HCT116 (cell line): Measurements from ENCODE around the gene COQ8B. TPM values are rescaled to one million over a fixed set of nuclear protein-coding genes. Genes with fewer than 3 reads are reported as not detected.
"Not testable (repeated sequence)": the region's sequence is repeated elsewhere in the genome, so short reads cannot be mapped to it uniquely, and the experiment has no call there.

ENCODE experiments used
- ATAC-seq: fragments of 200-7000 bp; cut with Tn5 transposase; 2 replicates; pipeline ENCODE4 v1.9.1; 2020; ENCODE audit warnings: mild to moderate bottlenecking, moderate library complexity
- BruUV-seq: library from RNA; stranded (reverse); fragments of 400-500 nt; replicated peaks from 2 replicates; lab custom pipeline; 2021; lab: Mats Ljungman, UMichigan
- CTCF ChIA-PET: fragments of 300-600 bp; sonication (Branson Sonifier 250); formaldehyde crosslinking; loops from one replicate; lab custom pipeline; 2021; ENCODE audit warnings: antibody characterized with exemption; lab: Charles Lee
- POLR2A ChIA-PET: fragments of 300-600, 350-600 bp; sonication (Branson Sonifier 250); formaldehyde crosslinking; loops from one replicate; lab custom pipeline; 2021; ENCODE audit warnings: antibody characterized with exemption; lab: Charles Lee
- RAD21 ChIA-PET, 2 experiments: fragments of 300-600 bp; sonication (Branson Sonifier 250); formaldehyde crosslinking; loops; one replicate each; lab custom pipeline; 2023; ENCODE audit warnings: low total read pairs in 2 of 2; ENCODE audit not compliant: uncharacterized antibody in 2 of 2, unreplicated experiment in 2 of 2, low non-redundant PET in 1 of 2; lab: Charles Lee
- DNase-seq: peaks from one replicate; pipeline ENCODE4 v3.0.0-alpha.2; 2010; ENCODE audit warnings: low read depth, low spot score
- H2AFZ ChIP-seq: fragments of 200-600 bp; shearing (Covaris generic), sonication (generic); 2 replicates; pipeline ENCODE4 v1.6.1; 2017; ENCODE audit warnings: low read depth, mixed run types, mixed read lengths, antibody characterized with exemption, low read length; ENCODE audit not compliant: poor library complexity, severe bottlenecking
- H3K27ac ChIP-seq: 2 replicates; pipeline ENCODE4 v1.5.1; 2012; ENCODE audit warnings: low read depth, low read length
- H3K27me3 ChIP-seq: fragments of 200-600 bp; sonication (generic); 2 replicates; pipeline ENCODE4 v1.6.1; 2016; ENCODE audit warnings: mixed run types, low read length, mixed read lengths; ENCODE audit not compliant: insufficient read depth
- H3K36me3 ChIP-seq, 2 experiments: fragments of 200-500 bp in 1 of 2; fragments of 200-600 bp in 1 of 2; sonication (Bioruptor generic) in 1 of 2; sonication (generic) in 1 of 2; 2 replicates each; pipeline versions ENCODE4 v1.5.1 to v1.6.1; 2014 to 2016; ENCODE audit warnings: low read length in 2 of 2, inconsistent platforms in 1 of 2, mixed read lengths in 1 of 2, mixed run types in 1 of 2; ENCODE audit not compliant: insufficient read depth in 2 of 2, control insufficient read depth in 1 of 2
- H3K4me1 ChIP-seq, 2 experiments: fragments of 200-600 bp in 1 of 2; sonication (generic) in 1 of 2; 2 replicates each; pipeline versions ENCODE4 v1.5.1 to v1.6.1; 2012 to 2017; ENCODE audit warnings: low read length in 2 of 2, inconsistent platforms in 1 of 2, mild to moderate bottlenecking in 1 of 2, mixed read lengths in 1 of 2, mixed run types in 1 of 2, moderate library complexity in 1 of 2; ENCODE audit not compliant: insufficient read depth in 2 of 2, control insufficient read depth in 1 of 2
- H3K4me2 ChIP-seq: fragments of 200-600 bp; sonication (generic); 2 replicates; pipeline ENCODE4 v1.6.1; 2017; ENCODE audit warnings: mixed run types, low read length, mixed read lengths
- H3K4me3 ChIP-seq, 2 experiments: fragments of 200-600 bp in 1 of 2; sonication (generic) in 1 of 2; replicated peaks in 1 of 2; 2 replicates each; pipeline ENCODE4 v1.5.1; 2011 to 2016; ENCODE audit warnings: low read length in 2 of 2, control low read depth in 1 of 2, low read depth in 1 of 2, mild to moderate bottlenecking in 1 of 2, mixed read lengths in 1 of 2, mixed run types in 1 of 2
- H3K79me2 ChIP-seq: fragments of 200-600 bp; sonication (generic); 2 replicates; pipeline ENCODE4 v1.6.1; 2017; ENCODE audit warnings: mild to moderate bottlenecking, mixed run types, low read length, moderate library complexity, mixed read lengths; ENCODE audit not compliant: insufficient read depth
- H3K9ac ChIP-seq: fragments of 200-600 bp; sonication (generic); 2 replicates; pipeline ENCODE4 v1.6.1; 2016; ENCODE audit warnings: low read length, mixed read lengths
- H3K9me2 ChIP-seq: fragments of 200-600 bp; sonication (generic), shearing (Covaris generic); 2 replicates; pipeline ENCODE4 v1.6.1; 2017; ENCODE audit warnings: mixed run types, mild to moderate bottlenecking, moderate library complexity; ENCODE audit not compliant: insufficient read depth
- H3K9me3 ChIP-seq, 2 experiments: fragments of 200-500 bp in 1 of 2; fragments of 200-600 bp in 1 of 2; sonication (Bioruptor generic) in 1 of 2; sonication (generic) in 1 of 2; 2 replicates each; pipeline ENCODE4 v1.6.1; 2014 to 2017; ENCODE audit warnings: low read length in 2 of 2, mixed read lengths in 2 of 2, inconsistent platforms in 1 of 2, low read depth in 1 of 2, mild to moderate bottlenecking in 1 of 2, mixed run types in 1 of 2, moderate library complexity in 1 of 2; ENCODE audit not compliant: control insufficient read depth in 1 of 2, insufficient read depth in 1 of 2
- H4K20me1 ChIP-seq: fragments of 200-600 bp; sonication (generic), shearing (Covaris generic); 2 replicates; pipeline ENCODE4 v1.6.1; 2017; ENCODE audit warnings: mixed run types, mild to moderate bottlenecking, moderate library complexity; ENCODE audit not compliant: insufficient read depth
- intact Hi-C: fragments of 100-400 bp; cut with micrococcal nuclease; formaldehyde crosslinking; loops from 2 replicates; pipeline ENCODE4 v1.10.0; 2022
- total RNA-seq: library from RNA; stranded (reverse); gene quantifications from one replicate; pipeline ENCODE4 v1.2.1, GENCODE V29; 2021; ENCODE audit not compliant: unreplicated experiment
- TF ChIP-seq, protein P1 (sequence below): IDR thresholded peaks from 2 replicates; pipeline ENCODE4 v1.6.1; 2012

COQ8B gene
- total RNA-seq, 1 experiment from 2014 or later: 47.1 TPM

GRCh38 chr19:40658031-40658430, 58.7 kb downstream of the COQ8B start:
- TF ChIP-seq, protein P1, sequence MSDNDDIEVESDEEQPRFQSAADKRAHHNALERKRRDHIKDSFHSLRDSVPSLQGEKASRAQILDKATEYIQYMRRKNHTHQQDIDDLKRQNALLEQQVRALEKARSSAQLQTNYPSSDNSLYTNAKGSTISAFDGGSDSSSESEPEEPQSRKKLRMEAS: no peak
- ChIA-PET CTCF (interaction anchor here (0.6 to 2.7 kb wide), 2 partner anchors 23 to 645 kb away, joined by 4 to 8 read pairs; no protein-coding TSS in a partner anchor), POLR2A (no interaction called here), RAD21 (no interaction called here)
- Histone ChIP-seq H3K36me3 (no peaks in the 10 kb centered on the region), H4K20me1 (no peaks in the 10 kb centered on the region), H3K9me3 (no peaks in the 10 kb centered on the region), H3K4me1 (peaks cover 2 to 16% of the 10 kb centered on the region in 2 experiments; a peak in 3 of 4 replicates), H3K9ac (no peak overlapping the region), H3K4me3 (no peak overlapping the region), H3K27ac (no peak overlapping the region), H3K9me2 (no peaks in the 10 kb centered on the region), H2AFZ (no peak overlapping the region), H3K79me2 (no peaks in the 10 kb centered on the region), H3K4me2 (no peak overlapping the region), H3K27me3 (no peaks in the 10 kb centered on the region)
- DNase-seq (no peak), ATAC-seq (no peak)
- BruUV-seq: no TSS peak
- intact Hi-C loops: no loop called here

- CTCF ChIA-PET: not testable (repeated sequence)
These were observed 61.0 kb downstream of the COQ8B start for GRCh38 chr19:40655684-40656083.

GRCh38 chr19:40652303-40652702, 64.4 kb downstream of the COQ8B start:
- H3K79me2 ChIP-seq, H4K20me1 ChIP-seq, H3K4me1 ChIP-seq, H3K9me3 ChIP-seq, H3K4me3 ChIP-seq, H3K36me3 ChIP-seq, CTCF ChIA-PET, BruUV-seq, H3K27me3 ChIP-seq, ATAC-seq, POLR2A ChIA-PET, H3K27ac ChIP-seq, H3K9ac ChIP-seq, H2AFZ ChIP-seq, DNase-seq, RAD21 ChIA-PET, H3K4me2 ChIP-seq, H3K9me2 ChIP-seq, intact Hi-C loops: not testable (repeated sequence)

More at GRCh38 chr19:40655684-40656083, 61.0 kb downstream of the COQ8B start:
- H3K9ac ChIP-seq, ATAC-seq, H3K4me2 ChIP-seq, H3K27me3 ChIP-seq, H4K20me1 ChIP-seq, H3K79me2 ChIP-seq, H3K9me3 ChIP-seq, H3K4me1 ChIP-seq, DNase-seq, intact Hi-C loops, H3K36me3 ChIP-seq, H3K4me3 ChIP-seq, H3K9me2 ChIP-seq, POLR2A ChIA-PET, H2AFZ ChIP-seq, BruUV-seq, RAD21 ChIA-PET, H3K27ac ChIP-seq: not testable (repeated sequence)
